ENCODE data around the gene DHX34.
"Not testable (repeated sequence)": the region's sequence is repeated elsewhere in the genome, so short reads cannot be mapped to it uniquely, and the experiment has no call there.

The DHX34 gene

DNA sequence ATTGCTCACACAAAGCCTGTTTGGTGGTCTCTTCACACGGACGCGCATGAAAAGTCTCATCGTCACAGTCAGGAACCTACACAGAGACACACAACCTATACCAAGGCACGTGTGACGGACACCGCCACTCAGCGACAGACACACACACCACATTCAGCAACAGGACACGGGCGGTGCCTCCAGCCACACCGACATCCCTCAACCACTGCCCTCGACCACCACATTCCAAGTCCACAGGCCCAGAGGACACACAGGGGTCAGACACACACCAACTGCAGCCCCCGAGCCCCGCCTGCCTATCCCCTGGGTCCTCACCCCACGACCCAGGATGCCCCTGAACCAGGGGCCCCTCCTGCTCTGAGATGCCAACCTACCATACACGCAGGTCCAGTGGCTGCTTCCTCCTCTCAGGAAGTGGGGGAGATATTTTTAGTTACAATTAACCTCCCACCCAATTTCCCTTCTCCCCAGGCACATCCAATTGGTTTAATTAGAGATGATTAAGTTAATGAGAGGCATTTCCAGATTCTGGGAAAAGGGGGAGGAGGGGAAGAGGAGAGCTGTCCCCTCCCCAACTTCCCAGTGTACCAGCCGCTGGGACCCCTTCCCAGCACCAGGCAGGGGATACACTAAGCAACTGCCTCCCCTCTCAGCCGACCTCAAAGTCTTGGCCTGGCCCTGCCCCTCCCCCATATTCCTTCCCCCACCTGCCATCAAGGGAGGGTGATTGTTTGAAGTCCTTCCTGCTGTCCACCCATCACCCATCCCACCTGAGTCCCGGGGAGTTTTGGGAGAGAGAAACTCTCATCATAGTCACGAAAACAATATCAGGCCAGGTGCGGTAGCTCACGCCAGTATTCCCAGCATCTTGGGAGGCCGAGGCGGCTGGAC lies 49.8 kb downstream of the DHX34 start:
- Mint-ChIP-seq H3K4me3 (no peak overlapping the region), H3K27me3 (peaks cover 31 to 71% of the 10 kb centered on the region in 2 donors), H3K36me3 (ENCODE audit: insufficient read depth) (peaks cover 2% of the 10 kb centered on the region), H3K9me3 (no peaks in the 10 kb centered on the region), H3K27ac (peak overlapping the region in 1 of 2 donors; percentile 21), H3K4me1 (ENCODE audit: low read depth in 2 of 2) (peaks cover 0 to 1% of the 10 kb centered on the region in 2 donors)
- DNase-seq: no peak
- no peak for ATAC-seq (replicated peaks)

DNA sequence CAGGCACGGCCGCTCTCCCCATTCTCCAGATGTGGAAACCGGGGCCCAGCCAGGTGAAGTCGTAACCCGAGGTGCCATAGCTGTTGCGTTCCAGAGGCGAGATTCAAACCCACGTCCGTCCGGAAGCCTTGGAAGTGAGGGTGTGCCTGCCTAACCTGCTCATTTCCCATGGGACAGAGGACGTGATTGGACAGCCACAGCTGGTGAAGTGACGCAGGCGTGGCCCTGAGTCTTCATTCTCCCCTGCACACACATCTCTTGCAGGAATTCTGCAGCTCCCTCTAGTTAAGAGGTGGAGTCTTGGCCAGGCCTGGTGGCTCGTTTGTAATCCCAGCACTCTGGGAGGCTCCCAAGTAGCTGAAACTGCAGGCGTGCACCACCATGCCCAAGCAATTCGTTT lies 53.4 kb downstream of the DHX34 start:
- Mint-ChIP-seq H3K36me3 (ENCODE audit: insufficient read depth) (peaks cover 5% of the 10 kb centered on the region), H3K4me3 (no peak overlapping the region), H3K27me3 (peaks cover 48 to 88% of the 10 kb centered on the region in 2 donors), H3K9me3 (no peaks in the 10 kb centered on the region), H3K4me1 (ENCODE audit: low read depth in 2 of 2) (no peaks in the 10 kb centered on the region), H3K27ac (no peak overlapping the region)
- DNase-seq (no peak), ATAC-seq (replicated peaks) (no peak)

DNA sequence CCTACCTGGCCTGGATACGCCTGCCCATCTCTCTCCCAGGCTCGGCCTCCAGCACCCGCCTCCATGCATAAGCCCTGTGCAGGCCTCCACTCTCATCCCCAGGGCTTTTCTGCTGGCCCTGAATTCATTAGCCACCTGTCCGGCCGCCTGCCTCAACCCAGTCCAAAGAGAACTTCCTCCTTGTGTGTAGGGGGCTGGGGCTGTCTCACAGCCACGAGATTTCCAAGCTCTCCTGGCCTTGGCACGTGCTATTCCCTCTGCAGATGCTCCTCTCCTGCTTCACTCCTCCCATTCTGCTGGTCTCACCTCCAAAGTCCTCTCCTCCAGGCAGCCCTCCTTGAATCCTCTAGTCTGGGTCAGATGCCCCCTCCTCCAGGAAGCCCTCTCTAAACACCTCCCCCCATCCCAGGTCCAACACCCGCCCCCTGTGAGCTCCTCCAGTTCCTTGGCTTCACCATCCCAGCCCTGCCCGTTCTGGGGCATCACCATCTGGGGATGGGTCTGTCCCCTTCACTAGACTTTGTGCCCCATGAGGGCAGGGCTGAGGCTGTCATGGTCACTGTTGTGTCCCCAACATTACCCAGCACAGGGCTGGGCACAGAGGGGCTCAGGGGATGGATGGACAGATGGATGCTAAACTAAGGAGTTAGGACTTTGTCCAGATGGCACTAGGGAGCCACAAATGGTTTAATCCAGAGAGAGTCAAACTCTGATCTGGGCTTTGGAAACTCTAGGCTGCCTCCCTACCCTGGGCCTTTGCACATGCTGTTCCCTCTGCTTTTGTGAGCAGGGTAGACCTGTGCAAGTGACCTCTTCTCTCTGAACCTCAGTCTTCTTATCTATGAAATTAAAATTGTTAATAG lies 55.5 kb downstream of the DHX34 start:
- Mint-ChIP-seq H3K4me3 (no peak overlapping the region), H3K4me1 (ENCODE audit: low read depth in 2 of 2) (peaks cover 0 to 1% of the 10 kb centered on the region in 2 donors), H3K36me3 (ENCODE audit: insufficient read depth) (peaks cover 5% of the 10 kb centered on the region), H3K27me3 (peaks cover 65 to 88% of the 10 kb centered on the region in 2 donors), H3K9me3 (no peaks in the 10 kb centered on the region), H3K27ac (no peak overlapping the region)
- DNase-seq (no peak), ATAC-seq (replicated peaks) (no peak)

DNA sequence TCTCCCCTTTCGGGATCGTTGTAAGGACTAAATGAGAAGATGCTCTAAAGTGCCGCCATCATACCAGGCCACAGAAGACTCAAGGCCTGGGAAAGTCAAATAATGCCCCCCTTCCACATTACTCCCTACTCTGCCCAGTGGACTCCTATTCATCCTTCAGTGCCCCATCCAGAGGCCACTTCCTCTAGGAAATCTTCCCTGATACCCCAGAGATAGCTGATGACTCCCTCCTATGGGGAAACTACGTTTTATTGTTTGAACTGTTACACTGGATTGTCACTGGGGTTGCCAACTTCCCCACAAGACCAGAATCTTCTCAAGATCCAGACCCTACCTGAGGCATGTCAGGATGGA lies 56.1 kb downstream of the DHX34 start:
- ATAC-seq (replicated peaks): no peak
- no peak overlapping the region for H3K27ac Mint-ChIP-seq
- peaks cover 3% of the 10 kb centered on the region for H3K36me3 Mint-ChIP-seq (ENCODE audit: insufficient read depth)
- H3K9me3 Mint-ChIP-seq: no peaks in the 10 kb centered on the region
- no peak for DNase-seq
- H3K4me3 Mint-ChIP-seq: no peak overlapping the region
- peaks cover 65 to 87% of the 10 kb centered on the region in 2 donors for H3K27me3 Mint-ChIP-seq
- H3K4me1 Mint-ChIP-seq (ENCODE audit: low read depth in 2 of 2): peaks cover 0 to 1% of the 10 kb centered on the region in 2 donors

DNA sequence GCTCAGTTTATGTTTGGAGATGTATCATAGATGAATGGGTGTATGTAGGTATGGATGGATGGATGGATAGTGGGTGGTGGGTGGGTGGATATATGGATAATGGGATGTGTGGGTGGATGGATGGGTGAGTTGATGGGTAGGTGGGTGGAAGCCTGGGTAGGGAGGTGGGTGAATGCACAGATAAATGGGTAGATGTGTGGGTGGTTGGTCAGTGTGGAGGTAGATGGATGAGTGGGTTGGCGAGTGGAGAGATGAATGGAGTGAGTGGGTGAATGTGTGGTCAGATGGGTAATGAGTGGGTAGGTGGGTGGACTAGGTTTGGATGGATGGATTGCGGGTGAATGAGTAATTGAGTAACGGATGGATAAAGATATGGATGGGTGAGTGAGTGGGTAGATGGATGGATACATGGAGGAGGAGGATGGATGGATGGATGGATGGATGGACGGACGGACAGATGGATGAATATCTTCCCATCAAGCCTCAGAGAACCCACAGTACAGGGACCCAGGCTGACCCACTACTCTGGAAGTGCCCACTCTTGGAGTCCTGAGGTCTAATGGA lies 56.8 kb downstream of the DHX34 start:
- Mint-ChIP-seq H3K4me1 (ENCODE audit: low read depth in 2 of 2) (peaks cover 0 to 1% of the 10 kb centered on the region in 2 donors), H3K36me3 (ENCODE audit: insufficient read depth) (peaks cover 3% of the 10 kb centered on the region), H3K27ac (no peak overlapping the region), H3K27me3 (peaks cover 65 to 81% of the 10 kb centered on the region in 2 donors), H3K4me3 (no peak overlapping the region), H3K9me3 (no peaks in the 10 kb centered on the region)
- no peak for ATAC-seq (replicated peaks)
- no peak for DNase-seq

DNA sequence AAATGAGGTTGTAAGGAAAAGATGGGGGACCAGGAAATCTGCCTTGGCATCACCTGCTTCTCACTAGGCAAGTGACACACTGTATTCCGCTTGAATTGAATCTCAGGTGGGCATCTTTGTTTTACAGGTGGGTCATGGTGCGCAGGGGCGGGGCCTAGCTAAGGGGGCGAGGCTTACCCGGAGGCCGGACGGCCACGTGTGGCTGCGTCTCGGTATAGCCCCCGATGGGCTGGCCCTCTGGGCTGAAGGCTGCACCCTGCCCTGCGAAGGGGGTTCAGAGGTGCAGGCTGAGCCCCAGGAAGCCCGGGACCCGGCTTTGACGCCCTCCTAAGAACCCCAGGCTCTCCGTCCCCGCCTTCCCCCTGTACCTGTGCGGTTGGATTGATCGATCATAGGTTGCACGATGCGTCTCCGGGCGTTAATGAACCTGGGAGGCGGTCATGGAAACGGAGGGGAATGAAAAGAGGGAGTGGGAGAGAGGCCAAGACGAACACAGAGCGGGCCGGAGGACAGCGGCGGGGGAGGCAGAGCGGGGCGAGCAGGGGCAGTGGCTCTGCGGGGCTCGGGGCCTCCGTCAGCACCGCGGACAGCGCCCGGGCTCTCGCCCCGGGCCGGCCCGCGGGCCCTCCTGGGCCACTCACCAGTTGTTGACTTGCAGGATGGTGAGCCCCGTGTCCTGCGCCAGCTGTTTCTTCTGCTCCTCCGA lies 57.7 kb downstream of the DHX34 start:
- Mint-ChIP-seq H3K27me3 (peaks cover 63 to 75% of the 10 kb centered on the region in 2 donors), H3K4me1 (ENCODE audit: low read depth in 2 of 2) (peaks cover 0 to 1% of the 10 kb centered on the region in 2 donors), H3K4me3 (no peak overlapping the region), H3K9me3 (no peaks in the 10 kb centered on the region), H3K36me3 (ENCODE audit: insufficient read depth) (peaks cover 3% of the 10 kb centered on the region), H3K27ac (no peak overlapping the region)
- DNase-seq (no peak), ATAC-seq (replicated peaks) (peak; percentile 33)

DNA sequence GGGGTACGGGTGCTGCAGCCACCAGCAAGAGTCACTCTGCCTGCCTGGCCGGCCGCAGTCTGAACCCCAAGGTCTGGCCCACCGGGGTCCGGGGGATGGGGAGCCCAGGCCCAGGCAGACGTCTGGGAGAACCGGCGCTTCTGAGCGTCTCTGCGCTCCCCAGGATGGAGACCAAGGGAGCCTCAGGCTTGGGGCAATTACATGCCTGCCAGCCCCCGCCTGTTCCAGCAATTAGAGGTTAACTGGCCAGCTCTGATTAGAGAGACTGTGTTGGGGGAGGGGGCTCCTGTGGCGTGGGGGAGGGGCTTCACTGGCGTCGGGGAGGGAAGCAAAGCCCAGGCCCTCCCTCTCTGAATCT lies 58.3 kb downstream of the DHX34 start:
- ATAC-seq (replicated peaks) (no peak), DNase-seq (no peak)
- H3K27ac Mint-ChIP-seq: no peak overlapping the region
- H3K36me3 Mint-ChIP-seq (ENCODE audit: insufficient read depth): peaks cover 3% of the 10 kb centered on the region
- H3K27me3 Mint-ChIP-seq: peaks cover 68 to 80% of the 10 kb centered on the region in 2 donors
- no peak overlapping the region for H3K4me3 Mint-ChIP-seq
- H3K4me1 Mint-ChIP-seq (ENCODE audit: low read depth in 2 of 2): peaks cover 0 to 1% of the 10 kb centered on the region in 2 donors
- H3K9me3 Mint-ChIP-seq: no peaks in the 10 kb centered on the region

DNA sequence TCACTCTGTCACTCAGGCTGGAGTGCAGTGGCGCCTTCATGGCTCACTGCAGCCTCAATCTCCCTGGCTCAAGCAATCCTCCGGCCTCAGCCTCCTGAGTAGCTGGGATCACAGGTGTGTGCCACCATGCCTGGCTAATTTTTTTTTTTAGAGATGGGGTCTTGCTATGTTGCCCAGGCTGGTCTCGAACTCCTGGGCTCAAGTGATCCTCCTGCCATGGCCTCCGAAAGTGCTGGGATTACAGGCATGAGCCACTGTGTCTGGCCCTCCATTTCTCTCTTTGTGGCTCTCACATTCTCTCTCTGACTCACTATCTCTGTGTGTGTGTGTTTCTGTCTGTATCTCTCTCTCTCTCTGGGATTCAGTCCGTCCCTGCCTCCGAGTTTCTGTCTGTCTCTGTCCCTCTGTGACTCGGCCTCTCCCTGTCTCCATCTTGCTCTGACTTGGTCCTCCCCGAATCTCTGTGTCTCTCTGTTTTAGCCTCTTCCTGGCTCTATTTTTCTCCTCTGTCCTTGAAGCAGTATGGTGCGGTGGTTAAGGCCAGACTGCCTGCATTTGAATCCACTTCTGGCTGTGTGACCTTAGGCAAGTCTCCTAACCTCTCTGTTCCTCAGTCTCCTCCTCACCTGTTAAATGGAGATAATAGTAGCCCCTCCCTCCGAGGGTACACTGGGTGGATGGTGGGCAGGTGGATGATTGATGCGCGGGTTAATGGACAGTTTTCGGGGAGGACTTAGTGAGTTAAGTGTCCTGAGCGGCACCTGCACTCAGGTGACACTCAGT lies 59.2 kb downstream of the DHX34 start:
- H3K9me3 Mint-ChIP-seq: no peaks in the 10 kb centered on the region

DNA sequence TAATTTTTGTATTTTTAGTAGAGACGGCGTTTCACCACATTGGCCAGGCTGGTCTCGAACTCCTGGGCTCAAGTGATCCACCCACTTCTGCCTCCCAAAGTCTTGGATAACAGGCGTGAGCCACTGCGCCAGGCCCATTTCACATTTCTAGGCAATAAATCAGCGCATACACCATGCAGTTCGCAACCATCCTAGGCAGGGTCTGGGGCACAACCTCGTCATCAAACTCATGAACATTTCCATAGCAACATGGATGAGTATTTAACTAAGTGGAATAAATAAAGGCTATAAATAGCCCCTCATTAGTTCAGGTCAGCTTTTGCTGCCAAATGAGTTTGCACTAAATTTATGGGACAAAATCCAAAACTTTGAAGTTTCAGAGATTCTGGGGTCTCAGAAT lies 62.0 kb downstream of the DHX34 start:
- DNase-seq (no peak), ATAC-seq (replicated peaks) (no peak)
- peaks cover 0 to 1% of the 10 kb centered on the region in 2 donors for H3K4me1 Mint-ChIP-seq (ENCODE audit: low read depth in 2 of 2)
- H3K4me3 Mint-ChIP-seq: no peak overlapping the region
- H3K9me3 Mint-ChIP-seq: no peaks in the 10 kb centered on the region
- H3K36me3 Mint-ChIP-seq (ENCODE audit: insufficient read depth): no peaks in the 10 kb centered on the region
- H3K27me3 Mint-ChIP-seq: peaks cover 66 to 80% of the 10 kb centered on the region in 2 donors
- no peak overlapping the region for H3K27ac Mint-ChIP-seq

More for the DNA sequence above, 59.2 kb downstream of the DHX34 start:
- DNase-seq: no peak
- Mint-ChIP-seq H3K27ac (no peak overlapping the region), H3K4me1 (ENCODE audit: low read depth in 2 of 2) (peaks cover 0 to 1% of the 10 kb centered on the region in 2 donors), H3K27me3 (peaks cover 67 to 80% of the 10 kb centered on the region in 2 donors), H3K4me3 (no peak overlapping the region), H3K36me3 (ENCODE audit: insufficient read depth) (peaks cover 3% of the 10 kb centered on the region)
- no peak for ATAC-seq (replicated peaks)

DNA sequence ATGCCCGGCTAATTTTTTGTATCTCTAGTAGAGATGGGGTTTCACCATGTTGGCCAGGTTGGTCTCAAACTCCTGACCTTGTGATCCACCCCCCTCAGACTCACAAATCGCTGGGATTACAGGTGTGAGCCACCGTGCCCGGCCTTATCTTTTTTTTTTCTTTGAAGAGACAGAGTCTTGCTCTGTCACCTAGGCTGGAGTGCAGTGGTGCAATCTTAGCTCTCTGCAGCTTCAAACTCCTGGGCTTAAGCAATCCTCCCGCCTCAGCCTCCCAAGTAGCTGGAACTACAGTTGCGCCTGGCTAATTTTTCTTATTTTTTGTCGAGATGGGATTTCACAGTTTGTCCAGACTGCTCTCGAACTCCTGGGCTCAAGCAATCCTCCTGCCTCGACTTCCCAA lies 62.6 kb downstream of the DHX34 start:
- ATAC-seq (replicated peaks); H3K36me3 Mint-ChIP-seq (ENCODE audit: insufficient read depth); H3K4me3 Mint-ChIP-seq; H3K9me3 Mint-ChIP-seq; H3K4me1 Mint-ChIP-seq (ENCODE audit: low read depth in 2 of 2); DNase-seq; H3K27ac Mint-ChIP-seq: not testable (repeated sequence)
- H3K27me3 Mint-ChIP-seq: peaks cover 66 to 80% of the 10 kb centered on the region in 2 donors

DNA sequence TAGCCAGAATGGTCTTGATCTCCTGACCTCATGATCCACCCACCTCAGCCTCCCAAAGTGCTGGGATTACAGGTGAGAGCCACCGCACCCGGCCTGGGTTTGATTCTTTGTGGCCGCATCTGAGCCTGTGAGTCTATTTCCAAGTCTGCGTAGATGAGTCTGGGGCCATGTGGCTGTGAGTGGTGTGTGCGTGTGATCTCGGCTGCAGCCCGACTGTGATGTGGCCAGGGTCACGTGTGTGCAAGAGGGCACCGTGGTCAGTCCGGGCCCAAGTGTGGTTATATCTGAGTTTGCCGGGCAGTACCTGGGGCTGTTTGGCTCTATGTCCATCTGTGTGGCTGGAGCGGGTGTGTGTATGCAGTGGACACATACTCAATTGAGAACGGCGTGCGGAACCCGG lies 64.8 kb downstream of the DHX34 start:
- peaks cover 72 to 80% of the 10 kb centered on the region in 2 donors for H3K27me3 Mint-ChIP-seq
- ATAC-seq (replicated peaks): no peak
- no peak for DNase-seq
- peaks cover 12 to 22% of the 10 kb centered on the region in 2 donors for H3K4me1 Mint-ChIP-seq (ENCODE audit: low read depth in 2 of 2)
- peaks cover 4% of the 10 kb centered on the region for H3K36me3 Mint-ChIP-seq (ENCODE audit: insufficient read depth)
- H3K4me3 Mint-ChIP-seq: no peak overlapping the region
- H3K9me3 Mint-ChIP-seq: no peaks in the 10 kb centered on the region
- H3K27ac Mint-ChIP-seq: no peak overlapping the region

DNA sequence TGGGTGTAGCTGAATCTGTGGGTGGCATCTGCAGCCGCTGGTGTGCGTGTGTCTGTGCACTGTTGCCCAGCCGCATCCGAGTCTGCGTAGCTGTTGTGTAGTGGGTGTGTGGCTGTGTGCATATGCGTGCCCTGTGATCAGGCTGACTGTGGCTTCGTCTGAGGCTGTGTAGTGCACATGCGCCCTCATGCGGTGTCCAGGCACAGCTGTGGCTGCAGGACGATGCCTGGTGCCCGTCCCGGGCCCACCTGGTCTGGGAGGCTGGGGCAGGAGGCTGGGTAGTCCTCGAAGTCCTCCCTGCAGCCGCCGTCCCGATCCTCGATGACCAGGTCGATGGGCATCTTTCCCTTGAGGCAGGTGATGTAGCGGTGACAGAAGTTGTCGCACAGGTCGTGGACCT lies 65.4 kb downstream of the DHX34 start:
- DNase-seq: no peak
- Mint-ChIP-seq H3K4me1 (ENCODE audit: low read depth in 2 of 2) (peaks cover 12 to 21% of the 10 kb centered on the region in 2 donors), H3K36me3 (ENCODE audit: insufficient read depth) (peaks cover 4% of the 10 kb centered on the region), H3K27ac (no peak overlapping the region), H3K9me3 (no peaks in the 10 kb centered on the region), H3K27me3 (peaks cover 67 to 76% of the 10 kb centered on the region in 2 donors), H3K4me3 (no peak overlapping the region)
- ATAC-seq (replicated peaks): no peak
